ENCODE measurements around the gene CYFIP2.

DNA sequence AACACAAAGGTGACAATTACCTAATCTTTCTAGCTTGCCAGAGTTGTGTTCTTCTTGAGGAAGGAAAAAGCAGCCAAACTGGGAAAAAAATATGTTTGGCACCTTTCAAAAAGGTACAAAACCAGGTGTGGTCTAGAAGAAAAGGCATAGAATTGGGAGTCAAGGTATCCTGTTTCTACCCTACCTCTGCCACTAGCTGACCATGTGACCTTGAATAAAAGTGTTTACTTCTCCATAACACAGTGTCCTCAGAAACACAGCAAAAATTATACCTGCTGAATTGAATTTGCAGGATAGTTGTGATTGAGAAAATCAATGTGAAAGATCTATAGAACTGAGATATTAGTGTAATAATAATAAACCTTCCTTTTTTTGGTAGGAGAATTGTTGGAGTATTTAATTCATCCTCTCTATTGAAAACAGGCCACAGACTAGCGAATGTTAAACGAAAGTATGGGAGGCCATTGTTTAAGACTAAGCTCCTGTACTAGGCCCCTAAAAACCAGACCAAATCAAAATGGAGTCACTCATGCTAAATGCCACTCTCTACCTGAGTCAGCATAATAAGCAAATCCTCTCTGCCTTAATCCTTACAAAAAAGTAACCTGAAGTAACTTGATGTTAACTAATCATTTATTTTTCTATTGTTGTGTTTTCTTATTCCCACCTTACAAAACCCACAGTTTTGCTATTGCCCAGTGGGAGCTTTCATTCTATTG, 12.6 kb downstream of the CYFIP2 start:
- TF ChIP-seq, protein P1, sequence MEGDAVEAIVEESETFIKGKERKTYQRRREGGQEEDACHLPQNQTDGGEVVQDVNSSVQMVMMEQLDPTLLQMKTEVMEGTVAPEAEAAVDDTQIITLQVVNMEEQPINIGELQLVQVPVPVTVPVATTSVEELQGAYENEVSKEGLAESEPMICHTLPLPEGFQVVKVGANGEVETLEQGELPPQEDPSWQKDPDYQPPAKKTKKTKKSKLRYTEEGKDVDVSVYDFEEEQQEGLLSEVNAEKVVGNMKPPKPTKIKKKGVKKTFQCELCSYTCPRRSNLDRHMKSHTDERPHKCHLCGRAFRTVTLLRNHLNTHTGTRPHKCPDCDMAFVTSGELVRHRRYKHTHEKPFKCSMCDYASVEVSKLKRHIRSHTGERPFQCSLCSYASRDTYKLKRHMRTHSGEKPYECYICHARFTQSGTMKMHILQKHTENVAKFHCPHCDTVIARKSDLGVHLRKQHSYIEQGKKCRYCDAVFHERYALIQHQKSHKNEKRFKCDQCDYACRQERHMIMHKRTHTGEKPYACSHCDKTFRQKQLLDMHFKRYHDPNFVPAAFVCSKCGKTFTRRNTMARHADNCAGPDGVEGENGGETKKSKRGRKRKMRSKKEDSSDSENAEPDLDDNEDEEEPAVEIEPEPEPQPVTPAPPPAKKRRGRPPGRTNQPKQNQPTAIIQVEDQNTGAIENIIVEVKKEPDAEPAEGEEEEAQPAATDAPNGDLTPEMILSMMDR (IDR thresholded peaks at IDR 0.05), result no peak
- no peak for TF ChIP-seq POLR2A (IDR thresholded peaks at IDR 0.05)

Data from esophagus squamous epithelium (tissue), 4 donors.